GM12878 (cell line): ENCODE results near the gene DPM1. TPM values are rescaled to one million over a fixed set of nuclear protein-coding genes. Genes with fewer than 3 reads are reported as not detected.
A peak's percentile ranks its signal among the peaks of the same experiment; 100 is the strongest.

Source experiments
- ATAC-seq: fragments of 200-7000 bp; cut with Tn5 transposase; 3 replicates; pipeline ENCODE4 v1.9.1; 2020; ENCODE audit warnings: mild to moderate bottlenecking, moderate library complexity
- BruUV-seq: library from RNA; stranded (reverse); fragments of 400-500 nt; replicated peaks from 2 replicates; lab custom pipeline; 2021; lab: Mats Ljungman, UMichigan
- CTCF ChIA-PET: fragments of 300-600 bp; sonication (Branson Sonifier 250); formaldehyde crosslinking; extraction: SDS; loops from one replicate; lab custom pipeline; 2021; ENCODE audit warnings: inconsistent platforms; lab: Yijun Ruan, JAX
- POLR2A ChIA-PET: fragments of 350-600 bp; formaldehyde crosslinking; extraction: SDS; loops from one replicate; lab custom pipeline; 2021; ENCODE audit warnings: inconsistent platforms; lab: Charles Lee
- RAD21 ChIA-PET: fragments of 300-600 bp; sonication (Branson Sonifier 250); formaldehyde crosslinking; loops from one replicate; lab custom pipeline; 2023; ENCODE audit warnings: antibody characterized with exemption; ENCODE audit not compliant: unreplicated experiment; lab: Charles Lee
- SMC1A ChIA-PET: fragments of 300-600 bp; sonication (Branson Sonifier 250); formaldehyde crosslinking; loops from one replicate; lab custom pipeline; 2023; ENCODE audit not compliant: unreplicated experiment, uncharacterized antibody; lab: Charles Lee
- DNase-seq: peaks from one replicate; pipeline ENCODE4 v3.0.0-alpha.2; 2011; ENCODE audit warnings: low read depth, low spot score
- FAIRE-seq: peaks from 3 replicates; lab custom pipeline; 2011; peaks lifted over from hg19 to GRCh38; lab: Jason Lieb, UNC
- H2AFZ ChIP-seq: 2 replicates; pipeline ENCODE4 v1.6.0; 2011; ENCODE audit warnings: low read depth, low read length, control low read depth; ENCODE audit not compliant: control insufficient read depth
- H3K27ac ChIP-seq: 2 replicates; pipeline ENCODE4 v1.5.1; 2011; ENCODE audit warnings: control low read depth; ENCODE audit not compliant: control insufficient read depth, insufficient read depth
- H3K27me3 ChIP-seq, 2 experiments: replicated peaks in 1 of 2; 2 replicates each; pipeline versions ENCODE4 v1.6.0 to v1.6.1; 2011; ENCODE audit warnings: low read length in 1 of 2; ENCODE audit not compliant: control insufficient read depth in 2 of 2, insufficient read depth in 2 of 2
- H3K36me3 ChIP-seq, 2 experiments: 2 replicates each; pipeline ENCODE4 v1.5.1; 2011; ENCODE audit warnings: low read length in 1 of 2; ENCODE audit not compliant: control insufficient read depth in 2 of 2, insufficient read depth in 2 of 2
- H3K4me1 ChIP-seq: 2 replicates; pipeline ENCODE4 v1.6.1; 2011; ENCODE audit warnings: mild to moderate bottlenecking, low read length, moderate library complexity, mixed read lengths; ENCODE audit not compliant: control insufficient read depth, insufficient read depth
- H3K4me2 ChIP-seq: 2 replicates; pipeline ENCODE4 v1.6.0; 2011; ENCODE audit warnings: control low read depth; ENCODE audit not compliant: control insufficient read depth, insufficient read depth
- H3K4me3 ChIP-seq: fragments of 200-600 bp; sonication (generic); 2 replicates; pipeline ENCODE4 v1.5.1; 2016
- H3K79me2 ChIP-seq: 2 replicates; pipeline ENCODE4 v1.6.0; 2011; ENCODE audit warnings: low read length; ENCODE audit not compliant: control insufficient read depth, insufficient read depth
- H3K9ac ChIP-seq: 2 replicates; pipeline ENCODE4 v1.8.0; 2011; ENCODE audit warnings: low read length, control low read depth, mixed read lengths; ENCODE audit not compliant: control insufficient read depth, insufficient read depth
- H3K9me3 ChIP-seq: replicated peaks from 3 replicates; pipeline ENCODE4 v1.5.1; 2011; ENCODE audit warnings: mild to moderate bottlenecking, low read length; ENCODE audit not compliant: control insufficient read depth, insufficient read depth
- H4K20me1 ChIP-seq: 2 replicates; pipeline ENCODE4 v1.6.0; 2011; ENCODE audit not compliant: control insufficient read depth, insufficient read depth
- ATF7 ChIP-seq: fragments of 450-650 bp; IDR thresholded peaks from 2 replicates; pipeline ENCODE4 v1.6.1; 2016; ENCODE audit warnings: low read depth, mild to moderate bottlenecking
- BCLAF1 ChIP-seq: fragments of 450-650 bp; IDR thresholded peaks from 2 replicates; pipeline ENCODE4 v1.6.1; 2017; ENCODE audit warnings: antibody characterized with exemption, mild to moderate bottlenecking, moderate library complexity
- BRCA1 ChIP-seq: IDR thresholded peaks from 2 replicates; pipeline ENCODE4 v1.6.1; 2011; ENCODE audit warnings: low read depth, low read length, improper control_type of control experiment
- CREM ChIP-seq: IDR thresholded peaks from 2 replicates; pipeline ENCODE4 v1.6.1; 2014; ENCODE audit warnings: antibody characterized with exemption, low read depth
- DPF2 ChIP-seq: fragments of 450-650 bp; IDR thresholded peaks from 2 replicates; pipeline ENCODE4 v1.6.1; 2017; ENCODE audit warnings: mild to moderate bottlenecking
- EGR1 ChIP-seq, 2 experiments: IDR thresholded peaks; 1 replicate in 1 of 2; 2 replicates in 1 of 2; pipeline ENCODE4 v1.6.1; 2011 to 2012; ENCODE audit warnings: low read depth in 2 of 2, low read length in 2 of 2, borderline replicate concordance in 1 of 2, mild to moderate bottlenecking in 1 of 2, moderate library complexity in 1 of 2
- IRF4 ChIP-seq: IDR thresholded peaks from 2 replicates; pipeline ENCODE4 v1.6.1; 2011; ENCODE audit warnings: low read depth, low read length
- MYC ChIP-seq: IDR thresholded peaks from 2 replicates; pipeline ENCODE4 v1.6.1; 2011; ENCODE audit warnings: mild to moderate bottlenecking, low read length, moderate library complexity, inconsistent platforms; ENCODE audit not compliant: insufficient read depth, insufficient replicate concordance, insufficient read length, severe bottlenecking
- NFIC ChIP-seq: IDR thresholded peaks from 2 replicates; pipeline ENCODE4 v1.6.1; 2012; ENCODE audit warnings: low read depth, mild to moderate bottlenecking, inconsistent platforms, low read length, moderate library complexity
- NKRF ChIP-seq: fragments of 450-650 bp; conservative IDR thresholded peaks from 2 replicates; pipeline ENCODE4 v1.6.1; 2017; ENCODE audit warnings: mild to moderate bottlenecking, moderate library complexity
- RAD21 ChIP-seq: IDR thresholded peaks from 2 replicates; pipeline ENCODE4 v1.6.1; 2011; ENCODE audit warnings: mild to moderate bottlenecking, low read depth, low read length, moderate library complexity; ENCODE audit not compliant: insufficient read depth
- REST ChIP-seq: IDR thresholded peaks from 2 replicates; pipeline ENCODE4 v1.6.1; 2012; ENCODE audit warnings: mild to moderate bottlenecking, low read depth, low read length
- SMC3 ChIP-seq: IDR thresholded peaks from 2 replicates; pipeline ENCODE4 v1.6.1; 2011; ENCODE audit warnings: low read length, improper control_type of control experiment, borderline replicate concordance
- SP1 ChIP-seq: IDR thresholded peaks from one replicate; pipeline ENCODE4 v1.6.1; 2011; ENCODE audit warnings: low read depth, low read length
- TBL1XR1 ChIP-seq: IDR thresholded peaks from 2 replicates; pipeline ENCODE4 v1.6.1; 2012; ENCODE audit warnings: low read depth, low read length, improper control_type of control experiment
- TCF3 ChIP-seq: IDR thresholded peaks from 2 replicates; pipeline ENCODE4 v1.6.1; 2012; ENCODE audit warnings: low read depth, mild to moderate bottlenecking, low read length, borderline replicate concordance; ENCODE audit not compliant: insufficient read depth
- YBX1 ChIP-seq: fragments of 450-650 bp; IDR thresholded peaks from 2 replicates; pipeline ENCODE4 v1.6.1; 2016; ENCODE audit warnings: antibody characterized with exemption
- WGBS: methylation state at CpG from one replicate; pipeline ENCODE4 v1.1.6; 2016; ENCODE audit warnings: low lambda C conversion rate; ENCODE audit not compliant: insufficient replicate concordance, insufficient coverage; ENCODE audit errors: missing lambda C conversion rate; 5-methylcytosine and 5-hydroxymethylcytosine counted together
- in situ Hi-C: fragments of 300-500 bp; cut with MboI; formaldehyde crosslinking; loops from 9 replicates; pipeline ENCODE4 v1.14.3; 2018; ENCODE audit warnings: mixed read lengths
- intact Hi-C: fragments of 100-400 bp; cut with micrococcal nuclease; formaldehyde crosslinking; loops from one replicate; pipeline ENCODE4 v1.14.2; 2022; ENCODE audit not compliant: unreplicated experiment
- polyA plus RNA-seq, 11 experiments: library from polyadenylated mRNA; depleted of rRNA in 4 of 11; unstranded in 6 of 11; stranded (reverse) in 5 of 11; fragments of >200 nt; fragmentation: Nextera tagmentation in 4 of 11; fragmentation: Illumina TruSeq in 1 of 11; extraction: Ambion mirVana in 4 of 11; extraction: Trizol in 1 of 11; gene quantifications; 1 replicate in 1 of 11; 2 replicates in 10 of 11; pipeline versions ENCODE4 v1.2.1 to v1.2.3, GENCODE V29; 2011 to 2016; ENCODE audit warnings: inconsistent platforms in 2 of 11, missing spikeins in 2 of 11, low read depth in 1 of 11
- total RNA-seq, 4 experiments: library from RNA; depleted of rRNA in 3 of 4; stranded (reverse); fragments of >200 nt in 3 of 4; fragmentation: Illumina TruSeq in 1 of 4; extraction: Trizol in 1 of 4; gene quantifications; 2 replicates each; pipeline versions ENCODE4 v1.2.1 to v1.2.3, GENCODE V29; 2013 to 2021

The DPM1 gene
- total and polyA plus RNA-seq, 10 of the 15 experiments (the other 5 are each of a cell fraction or from before 2014, with no cell fraction given), result 53.3 to 167 (median 108) TPM

GRCh38 chr20:50916257-50916656, 42.1 kb downstream of the DPM1 start:
- FAIRE-seq (no peak), ATAC-seq (no peak), DNase-seq (no peak)
- H3K27ac ChIP-seq, result peak overlapping the region; percentile 28; the same call in 1 of the 2 replicates
- ChIA-PET SMC1A (interaction anchor here (1.0 to 3.5 kb wide), 6 partner anchors 8 to 122 kb away, joined by 3 to 54 read pairs (median 6); partner anchors contain the start of genes ADNP and BCAS4), RAD21 (interaction anchor here (0.8 to 3.7 kb wide), 9 partner anchors 8 to 122 kb away, joined by 3 to 22 read pairs (median 7); partner anchors contain the start of genes ADNP and BCAS4), POLR2A (interaction anchor here (0.5 to 4.1 kb wide), 7 partner anchors 9 to 679 kb away, joined by 3 to 26 read pairs (median 4); no protein-coding TSS in a partner anchor), CTCF (interaction anchor here (0.8 to 4.9 kb wide), 6 partner anchors 11 to 337 kb away, joined by 3 to 91 read pairs (median 6); partner anchors contain the start of genes ADNP and BCAS4)
- no TSS peak for BruUV-seq
- H3K9me3 ChIP-seq, result no peaks in the 10 kb centered on the region
- peaks cover 5 to 24% of the 10 kb centered on the region in 2 experiments for H3K36me3 ChIP-seq
- no peaks in the 10 kb centered on the region for H3K27me3 ChIP-seq
- intact Hi-C loops, result no loop called here
- H3K4me3 ChIP-seq, result no peak overlapping the region; the same call in 1 of the 2 replicates
- peak overlapping the region; percentile 59 for H3K4me2 ChIP-seq
- no peak overlapping the region; the same call in 1 of the 2 replicates for H3K9ac ChIP-seq
- H4K20me1 ChIP-seq, result peaks cover 8% of the 10 kb centered on the region
- in situ Hi-C loops, result no loop called here
- WGBS, result 54% methylated on average over 5 of the region's 5 CpGs
- peaks cover 97% of the 10 kb centered on the region for H3K79me2 ChIP-seq
- H2AFZ ChIP-seq, result no peak overlapping the region
- H3K4me1 ChIP-seq, result peaks cover 62% of the 10 kb centered on the region
- no peak for TF ChIP-seq CREM
- TF ChIP-seq BCLAF1, result no peak
- TF ChIP-seq NFIC, result no peak
- TF ChIP-seq EGR1 (IDR thresholded peaks at IDR 0.05; ENCODE audit: borderline replicate concordance in 1 of 2, low read depth in 2 of 2, low read length in 2 of 2), result no peak
- no peak for TF ChIP-seq RAD21
- TF ChIP-seq DPF2, result no peak
- no peak for TF ChIP-seq ATF7
- TF ChIP-seq IRF4, result no peak
- TF ChIP-seq SMC3, result no peak
- no peak for TF ChIP-seq BRCA1
- no peak for TF ChIP-seq MYC
- TF ChIP-seq SP1, result no peak
- no peak for TF ChIP-seq NKRF
- TF ChIP-seq TCF3, result no peak
- TF ChIP-seq REST, result no peak
- TF ChIP-seq TBL1XR1, result no peak
- no peak for TF ChIP-seq YBX1
